Measurements from ENCODE around the gene ERFE. TPM values are rescaled to one million over a fixed set of nuclear protein-coding genes. Genes with fewer than 3 reads are reported as not detected.
A peak's percentile ranks its signal among the peaks of the same experiment; 100 is the strongest.

The ERFE gene
- total RNA-seq, 1 donor from 2014 or later, result 1.3 TPM

- Mint-ChIP-seq H3K9me3 (ENCODE audit: low read depth) (peaks cover 8% of the 10 kb centered on the region), H3K27me3 (peaks cover 3% of the 10 kb centered on the region), H3K27ac (no peak overlapping the region), H3K36me3 (ENCODE audit: insufficient read depth) (peaks cover 1% of the 10 kb centered on the region), H3K4me3 (ENCODE audit: low read depth) (no peak overlapping the region), H3K4me1 (ENCODE audit: low read depth) (peaks cover 6% of the 10 kb centered on the region)
- DNase-seq (ENCODE audit: low spot score, unreplicated experiment), result no peak
- TF ChIP-seq CTCF (IDR thresholded peaks at IDR 0.05; ENCODE audit: unreplicated experiment), result no peak
Measured at GRCh38 chr2:238207006-238207405, 48.2 kb downstream of the ERFE start.

GRCh38 chr2:238216651-238217184 lies 57.9 kb downstream of the ERFE start:
- Mint-ChIP-seq H3K4me3 (ENCODE audit: low read depth) (no peak overlapping the region), H3K9me3 (ENCODE audit: low read depth) (peaks cover 3% of the 10 kb centered on the region), H3K4me1 (ENCODE audit: low read depth) (peaks cover 2% of the 10 kb centered on the region), H3K27ac (peak overlapping the region; percentile 76), H3K36me3 (ENCODE audit: insufficient read depth) (no peaks in the 10 kb centered on the region), H3K27me3 (peaks cover 3% of the 10 kb centered on the region)
- TF ChIP-seq CTCF (IDR thresholded peaks at IDR 0.05; ENCODE audit: unreplicated experiment), result no peak
- no peak for DNase-seq (ENCODE audit: low spot score, unreplicated experiment)

Other genes starting within 250 kb of the ERFE start
- 38.6 and 47.9 TPM in 2 replicates for gene UBE2F, start 192.0 kb upstream of the ERFE start, total RNA-seq
- 49.2 and 55.1 TPM in 2 replicates for gene SCLY, start 98.0 kb upstream of the ERFE start, total RNA-seq
- gene ESPNL, start 58.6 kb upstream of the ERFE start, total RNA-seq, result 0.31 and 0.40 TPM in 2 replicates
- gene KLHL30, start 20.3 kb upstream of the ERFE start, total RNA-seq, result 0.07 and 0.13 TPM in 2 replicates
- gene ILKAP, start 44.7 kb downstream of the ERFE start, total RNA-seq, result 50.3 and 56.3 TPM in 2 replicates
- 64.2 and 64.7 TPM in 2 replicates for gene HES6, start 81.1 kb downstream of the ERFE start, total RNA-seq
- gene PER2, start 129.6 kb downstream of the ERFE start, total RNA-seq, result 14.3 and 20.2 TPM in 2 replicates
- 26.1 and 27.0 TPM in 2 replicates for gene TRAF3IP1, start 161.5 kb downstream of the ERFE start, total RNA-seq